HEK293 (cell line): Measurements from ENCODE around the gene PHF23.

Experiments
- GLI4 ChIP-seq: fragments of 450-650 bp; formaldehyde crosslinking; IDR thresholded peaks from 2 replicates; pipeline ENCODE4 v1.5.1; 2016; ENCODE audit warnings: missing biosample characterization, missing genetic modification characterization
- HOXC10 ChIP-seq: sonication (generic); formaldehyde crosslinking; IDR thresholded peaks from 2 replicates; pipeline ENCODE4 v1.8.1; 2023; ENCODE audit warnings: mild to moderate bottlenecking, missing genetic modification reagents
- KLF8 ChIP-seq: fragments of 450-650 bp; formaldehyde crosslinking; IDR thresholded peaks from 2 replicates; pipeline ENCODE4 v1.5.1; 2016; ENCODE audit warnings: missing biosample characterization, missing genetic modification characterization
- KLF9 ChIP-seq: fragments of 450-650 bp; formaldehyde crosslinking; IDR thresholded peaks from 2 replicates; pipeline ENCODE4 v1.5.1; 2016; ENCODE audit warnings: missing biosample characterization, missing genetic modification characterization, low read depth
- OSR2 ChIP-seq: fragments of 450-650 bp; formaldehyde crosslinking; IDR thresholded peaks from 2 replicates; pipeline ENCODE4 v1.5.1; 2016; ENCODE audit warnings: missing biosample characterization, missing genetic modification characterization
- REPIN1 ChIP-seq: fragments of 450-650 bp; formaldehyde crosslinking; IDR thresholded peaks from 2 replicates; pipeline ENCODE4 v1.5.1; 2017; ENCODE audit warnings: missing biosample characterization, missing genetic modification characterization, low read depth
- SETDB1 ChIP-seq: IDR thresholded peaks from one replicate; pipeline ENCODE4 v1.6.1; 2017; ENCODE audit warnings: mild to moderate bottlenecking, low read length, moderate library complexity, mixed read lengths; ENCODE audit not compliant: insufficient read length
- SP7 ChIP-seq: fragments of 450-650 bp; formaldehyde crosslinking; IDR thresholded peaks from 2 replicates; pipeline ENCODE4 v1.5.1; 2016; ENCODE audit warnings: missing biosample characterization, missing genetic modification characterization
- ZBTB17 ChIP-seq: fragments of 450-650 bp; formaldehyde crosslinking; IDR thresholded peaks from 2 replicates; pipeline ENCODE4 v1.5.1; 2016; ENCODE audit warnings: missing biosample characterization, missing genetic modification characterization
- ZBTB7A ChIP-seq: fragments of 450-650 bp; formaldehyde crosslinking; IDR thresholded peaks from 2 replicates; pipeline ENCODE4 v1.5.1; 2016; ENCODE audit warnings: low read depth, missing biosample characterization, missing genetic modification characterization
- ZNF112 ChIP-seq: fragments of 450-650 bp; formaldehyde crosslinking; IDR thresholded peaks from 2 replicates; pipeline ENCODE4 v1.5.0; 2017; ENCODE audit warnings: missing biosample characterization, missing genetic modification characterization
- ZNF138 ChIP-seq: fragments of 450-650 bp; formaldehyde crosslinking; IDR thresholded peaks from 2 replicates; pipeline ENCODE4 v1.5.1; 2016; ENCODE audit warnings: missing biosample characterization, missing genetic modification characterization, borderline replicate concordance
- ZNF16 ChIP-seq: fragments of 450-650 bp; formaldehyde crosslinking; IDR thresholded peaks from 2 replicates; pipeline ENCODE4 v1.5.1; 2016; ENCODE audit warnings: low read depth, missing biosample characterization, missing genetic modification characterization
- ZNF175 ChIP-seq: fragments of 450-650 bp; formaldehyde crosslinking; IDR thresholded peaks from 2 replicates; pipeline ENCODE4 v1.5.1; 2016; ENCODE audit warnings: missing biosample characterization, missing genetic modification characterization
- ZNF248 ChIP-seq: fragments of 450-650 bp; formaldehyde crosslinking; IDR thresholded peaks from 2 replicates; pipeline ENCODE4 v1.5.1; 2017; ENCODE audit warnings: missing biosample characterization, missing genetic modification characterization
- ZNF292 ChIP-seq: fragments of 450-650 bp; formaldehyde crosslinking; IDR thresholded peaks from 2 replicates; pipeline ENCODE4 v1.5.1; 2016; ENCODE audit warnings: low read depth, missing biosample characterization, missing genetic modification characterization, borderline replicate concordance
- ZNF394 ChIP-seq: fragments of 450-650 bp; formaldehyde crosslinking; IDR thresholded peaks from 2 replicates; pipeline ENCODE4 v1.5.1; 2016; ENCODE audit warnings: missing biosample characterization, missing genetic modification characterization, mild to moderate bottlenecking, moderate library complexity, borderline replicate concordance
- ZNF416 ChIP-seq: fragments of 450-650 bp; formaldehyde crosslinking; IDR thresholded peaks from 2 replicates; pipeline ENCODE4 v1.5.1; 2016; ENCODE audit warnings: missing biosample characterization, missing genetic modification characterization
- ZNF426 ChIP-seq: fragments of 450-650 bp; formaldehyde crosslinking; IDR thresholded peaks from 2 replicates; pipeline ENCODE4 v1.5.1; 2017; ENCODE audit warnings: missing biosample characterization, missing genetic modification characterization, mild to moderate bottlenecking, inconsistent platforms, moderate library complexity
- ZNF560 ChIP-seq: fragments of 450-650 bp; formaldehyde crosslinking; IDR thresholded peaks from 2 replicates; pipeline ENCODE4 v1.5.1; 2017; ENCODE audit warnings: missing biosample characterization, missing genetic modification characterization, borderline replicate concordance
- ZNF561 ChIP-seq: fragments of 450-650 bp; IDR thresholded peaks from 2 replicates; pipeline ENCODE4 v1.5.1; 2018; ENCODE audit warnings: missing biosample characterization, missing genetic modification characterization, borderline replicate concordance
- ZNF776 ChIP-seq: fragments of 450-650 bp; formaldehyde crosslinking; IDR thresholded peaks from 2 replicates; pipeline ENCODE4 v1.5.0; 2017; ENCODE audit warnings: missing biosample characterization, missing genetic modification characterization, borderline replicate concordance
- ZNF791 ChIP-seq: fragments of 450-650 bp; formaldehyde crosslinking; IDR thresholded peaks from 2 replicates; pipeline ENCODE4 v1.5.1; 2016; ENCODE audit warnings: missing biosample characterization, missing genetic modification characterization
- ZSCAN16 ChIP-seq: fragments of 450-650 bp; formaldehyde crosslinking; IDR thresholded peaks from 2 replicates; pipeline ENCODE4 v1.5.1; 2016; ENCODE audit warnings: missing biosample characterization, missing genetic modification characterization
- TF ChIP-seq, protein P1 (sequence below): fragments of 450-650 bp; formaldehyde crosslinking; IDR thresholded peaks from 2 replicates; pipeline ENCODE4 v1.5.1; 2017; ENCODE audit warnings: missing biosample characterization, missing genetic modification characterization
- TF ChIP-seq, protein P2 (sequence below): fragments of 450-650 bp; formaldehyde crosslinking; IDR thresholded peaks from 2 replicates; pipeline ENCODE4 v1.5.1; 2016; ENCODE audit warnings: missing biosample characterization, missing genetic modification characterization
- TF ChIP-seq, protein P3 (sequence below): fragments of 450-650 bp; formaldehyde crosslinking; IDR thresholded peaks from 2 replicates; pipeline ENCODE4 v1.5.1; 2016; ENCODE audit warnings: missing biosample characterization, missing genetic modification characterization
- TF ChIP-seq, protein P4 (sequence below): fragments of 450-650 bp; formaldehyde crosslinking; IDR thresholded peaks from 2 replicates; pipeline ENCODE4 v1.5.1; 2016; ENCODE audit warnings: missing biosample characterization, missing genetic modification characterization
- TF ChIP-seq, protein P5 (sequence below): fragments of 450-650 bp; formaldehyde crosslinking; IDR thresholded peaks from 2 replicates; pipeline ENCODE4; 2016; ENCODE audit warnings: missing biosample characterization, missing genetic modification characterization

PHF23 gene

DNA sequence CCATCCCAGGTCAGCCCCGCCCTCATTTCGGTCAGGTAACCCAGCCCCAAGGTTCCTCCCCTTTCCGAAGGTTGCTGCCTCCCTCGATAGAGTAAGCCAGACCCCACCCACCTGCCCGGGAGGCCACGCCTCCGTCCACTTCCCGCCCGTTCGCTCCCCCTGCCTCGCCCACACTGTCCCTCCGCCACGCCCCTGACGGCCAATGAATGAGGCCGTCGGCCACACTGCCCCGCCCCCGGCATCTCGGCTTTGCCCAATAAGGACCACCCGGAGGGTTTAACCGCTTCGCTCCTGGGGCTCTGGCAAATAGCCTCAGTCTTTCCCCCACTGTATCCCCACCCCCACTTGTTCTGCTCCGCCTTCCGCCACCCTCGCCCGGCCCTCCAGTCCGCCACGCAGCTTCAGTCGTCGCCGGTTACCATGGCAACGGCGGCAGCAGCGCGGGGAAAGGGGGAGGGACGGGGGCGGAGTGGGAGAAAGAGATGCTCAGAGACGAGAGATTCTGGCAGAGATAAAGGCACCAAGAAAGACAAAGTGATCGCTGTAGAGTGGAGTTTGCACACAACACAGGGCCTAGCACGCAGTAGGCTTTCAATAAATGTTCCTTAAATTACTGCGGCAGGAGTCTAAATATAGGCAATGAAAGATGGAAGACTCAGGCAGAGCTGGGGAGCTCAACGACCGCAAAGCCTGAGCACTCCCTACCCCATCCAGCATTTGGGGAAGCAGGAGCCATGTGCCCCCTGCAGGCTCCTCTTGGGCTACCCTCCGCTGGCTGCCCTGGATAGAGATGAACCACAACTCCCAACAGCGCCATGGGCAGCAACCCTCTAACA, 24.7 kb downstream of the PHF23 start (continued):
- TF ChIP-seq, protein P1, sequence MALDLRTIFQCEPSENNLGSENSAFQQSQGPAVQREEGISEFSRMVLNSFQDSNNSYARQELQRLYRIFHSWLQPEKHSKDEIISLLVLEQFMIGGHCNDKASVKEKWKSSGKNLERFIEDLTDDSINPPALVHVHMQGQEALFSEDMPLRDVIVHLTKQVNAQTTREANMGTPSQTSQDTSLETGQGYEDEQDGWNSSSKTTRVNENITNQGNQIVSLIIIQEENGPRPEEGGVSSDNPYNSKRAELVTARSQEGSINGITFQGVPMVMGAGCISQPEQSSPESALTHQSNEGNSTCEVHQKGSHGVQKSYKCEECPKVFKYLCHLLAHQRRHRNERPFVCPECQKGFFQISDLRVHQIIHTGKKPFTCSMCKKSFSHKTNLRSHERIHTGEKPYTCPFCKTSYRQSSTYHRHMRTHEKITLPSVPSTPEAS = no peak
- no peak for TF ChIP-seq GLI4
- TF ChIP-seq ZBTB17 (tag by site-specific recombination) = peak; percentile 97
- no peak for TF ChIP-seq ZSCAN16 (tag by site-specific recombination)
- TF ChIP-seq, protein P2, sequence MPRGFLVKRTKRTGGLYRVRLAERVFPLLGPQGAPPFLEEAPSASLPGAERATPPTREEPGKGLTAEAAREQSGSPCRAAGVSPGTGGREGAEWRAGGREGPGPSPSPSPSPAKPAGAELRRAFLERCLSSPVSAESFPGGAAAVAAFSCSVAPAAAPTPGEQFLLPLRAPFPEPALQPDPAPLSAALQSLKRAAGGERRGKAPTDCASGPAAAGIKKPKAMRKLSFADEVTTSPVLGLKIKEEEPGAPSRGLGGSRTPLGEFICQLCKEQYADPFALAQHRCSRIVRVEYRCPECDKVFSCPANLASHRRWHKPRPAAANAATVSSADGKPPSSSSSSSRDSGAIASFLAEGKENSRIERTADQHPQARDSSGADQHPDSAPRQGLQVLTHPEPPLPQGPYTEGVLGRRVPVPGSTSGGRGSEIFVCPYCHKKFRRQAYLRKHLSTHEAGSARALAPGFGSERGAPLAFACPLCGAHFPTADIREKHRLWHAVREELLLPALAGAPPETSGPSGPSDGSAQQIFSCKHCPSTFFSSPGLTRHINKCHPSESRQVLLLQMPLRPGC = peak; percentile 24; the same call in 1 of the 2 replicates
- no peak for TF ChIP-seq ZBTB7A
- TF ChIP-seq ZNF426 = no peak
- TF ChIP-seq, protein P3, sequence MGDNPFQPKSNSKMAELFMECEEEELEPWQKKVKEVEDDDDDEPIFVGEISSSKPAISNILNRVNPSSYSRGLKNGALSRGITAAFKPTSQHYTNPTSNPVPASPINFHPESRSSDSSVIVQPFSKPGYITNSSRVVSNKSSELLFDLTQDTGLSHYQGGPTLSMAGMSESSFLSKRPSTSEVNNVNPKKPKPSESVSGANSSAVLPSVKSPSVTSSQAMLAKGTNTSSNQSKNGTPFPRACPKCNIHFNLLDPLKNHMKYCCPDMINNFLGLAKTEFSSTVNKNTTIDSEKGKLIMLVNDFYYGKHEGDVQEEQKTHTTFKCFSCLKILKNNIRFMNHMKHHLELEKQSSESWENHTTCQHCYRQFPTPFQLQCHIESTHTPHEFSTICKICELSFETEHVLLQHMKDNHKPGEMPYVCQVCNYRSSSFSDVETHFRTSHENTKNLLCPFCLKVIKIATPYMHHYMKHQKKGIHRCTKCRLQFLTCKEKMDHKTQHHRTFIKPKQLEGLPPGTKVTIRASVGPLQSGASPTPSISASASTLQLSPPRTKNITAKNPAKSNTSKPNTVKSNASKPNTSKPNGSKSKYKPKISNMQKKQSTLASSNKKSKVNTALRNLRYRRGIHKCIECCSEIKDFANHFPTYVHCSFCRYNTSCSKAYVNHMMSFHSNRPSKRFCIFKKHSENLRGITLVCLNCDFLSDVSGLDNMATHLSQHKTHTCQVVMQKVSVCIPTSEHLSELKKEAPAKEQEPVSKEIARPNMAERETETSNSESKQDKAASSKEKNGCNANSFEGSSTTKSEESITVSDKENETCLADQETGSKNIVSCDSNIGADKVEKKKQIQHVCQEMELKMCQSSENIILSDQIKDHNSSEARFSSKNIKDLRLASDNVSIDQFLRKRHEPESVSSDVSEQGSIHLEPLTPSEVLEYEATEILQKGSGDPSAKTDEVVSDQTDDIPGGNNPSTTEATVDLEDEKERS (tag by site-specific recombination) = peak; percentile 42; the same call in 1 of the 2 replicates
- TF ChIP-seq KLF9 = peak; percentile 98
- no peak for TF ChIP-seq ZNF175 (tag by site-specific recombination)
- TF ChIP-seq, protein P4, sequence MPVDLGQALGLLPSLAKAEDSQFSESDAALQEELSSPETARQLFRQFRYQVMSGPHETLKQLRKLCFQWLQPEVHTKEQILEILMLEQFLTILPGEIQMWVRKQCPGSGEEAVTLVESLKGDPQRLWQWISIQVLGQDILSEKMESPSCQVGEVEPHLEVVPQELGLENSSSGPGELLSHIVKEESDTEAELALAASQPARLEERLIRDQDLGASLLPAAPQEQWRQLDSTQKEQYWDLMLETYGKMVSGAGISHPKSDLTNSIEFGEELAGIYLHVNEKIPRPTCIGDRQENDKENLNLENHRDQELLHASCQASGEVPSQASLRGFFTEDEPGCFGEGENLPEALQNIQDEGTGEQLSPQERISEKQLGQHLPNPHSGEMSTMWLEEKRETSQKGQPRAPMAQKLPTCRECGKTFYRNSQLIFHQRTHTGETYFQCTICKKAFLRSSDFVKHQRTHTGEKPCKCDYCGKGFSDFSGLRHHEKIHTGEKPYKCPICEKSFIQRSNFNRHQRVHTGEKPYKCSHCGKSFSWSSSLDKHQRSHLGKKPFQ (tag by site-specific recombination) = no peak
- no peak for TF ChIP-seq ZNF776 (tag by site-specific recombination)
- 0 out of 2 replicates have a peak, but pooled peaks have one; percentile 13 for TF ChIP-seq ZNF394 (tag by site-specific recombination)
- no peak for TF ChIP-seq ZNF292 (tag by site-specific recombination)
- no peak for TF ChIP-seq REPIN1 (tag by site-specific recombination)
- TF ChIP-seq, protein P5, sequence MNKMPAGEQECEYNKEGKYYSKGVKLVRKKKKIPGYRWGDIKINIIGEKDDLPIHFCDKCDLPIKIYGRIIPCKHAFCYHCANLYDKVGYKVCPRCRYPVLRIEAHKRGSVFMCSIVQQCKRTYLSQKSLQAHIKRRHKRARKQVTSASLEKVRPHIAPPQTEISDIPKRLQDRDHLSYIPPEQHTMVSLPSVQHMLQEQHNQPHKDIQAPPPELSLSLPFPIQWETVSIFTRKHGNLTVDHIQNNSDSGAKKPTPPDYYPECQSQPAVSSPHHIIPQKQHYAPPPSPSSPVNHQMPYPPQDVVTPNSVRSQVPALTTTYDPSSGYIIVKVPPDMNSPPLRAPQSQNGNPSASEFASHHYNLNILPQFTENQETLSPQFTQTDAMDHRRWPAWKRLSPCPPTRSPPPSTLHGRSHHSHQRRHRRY (tag by site-specific recombination) = no peak
- TF ChIP-seq ZNF561 (tag by site-specific recombination) = no peak
- no peak for TF ChIP-seq ZNF112 (tag by site-specific recombination)
- no peak for TF ChIP-seq ZNF16 (tag by site-specific recombination)
- no peak for TF ChIP-seq ZNF416
- peak; percentile 79 for TF ChIP-seq SP7 (tag by site-specific recombination)
- no peak for TF ChIP-seq ZNF791
- TF ChIP-seq ZNF138 (tag by site-specific recombination) = no peak
- no peak for TF ChIP-seq ZNF560
- no peak for TF ChIP-seq HOXC10 (CRISPR knock-in tag)
- TF ChIP-seq KLF8 (tag by site-specific recombination) = 0 out of 2 replicates have a peak, but pooled peaks have one; percentile 76
- TF ChIP-seq ZNF248 (tag by site-specific recombination) = no peak
- peak; percentile 58 for TF ChIP-seq OSR2
- TF ChIP-seq SETDB1 = no peak
